RWPE2 (cell line): Measurements from ENCODE around the gene SIGLEC11.

Experiments used
- ATAC-seq: fragments of 200-7000 bp; cut with Tn5 transposase; 3 replicates; pipeline ENCODE4 v1.9.1; 2021; ENCODE audit warnings: low read depth
- DNase-seq: peaks from one replicate; pipeline ENCODE4 v3.0.0-alpha.2; 2020; ENCODE audit warnings: low spot score
- H3K27ac ChIP-seq: fragments of 450-650 bp; 2 replicates; pipeline ENCODE4 v1.5.1; 2017; ENCODE audit warnings: mild to moderate bottlenecking; ENCODE audit not compliant: poor library complexity, severe bottlenecking
- H3K27me3 ChIP-seq: fragments of 250-450 bp; sonication (Bioruptor Pico); 2 replicates; pipeline ENCODE4 v1.5.1; 2021; ENCODE audit warnings: mild to moderate bottlenecking, moderate library complexity; ENCODE audit not compliant: insufficient read depth, poor library complexity, severe bottlenecking
- H3K36me3 ChIP-seq: fragments of 250-450 bp; sonication (Bioruptor Pico); 2 replicates; pipeline ENCODE4 v1.5.1; 2020; ENCODE audit warnings: low read depth, mild to moderate bottlenecking, moderate library complexity
- H3K4me1 ChIP-seq: fragments of 250-450 bp; sonication (Bioruptor Pico); 2 replicates; pipeline ENCODE4 v1.5.1; 2021; ENCODE audit warnings: mild to moderate bottlenecking, moderate library complexity; ENCODE audit not compliant: insufficient read depth, poor library complexity, severe bottlenecking
- H3K4me3 ChIP-seq: fragments of 250-450 bp; sonication (Bioruptor Pico); 2 replicates; pipeline ENCODE4 v1.5.1; 2021; ENCODE audit warnings: mild to moderate bottlenecking, moderate library complexity; ENCODE audit not compliant: severe bottlenecking
- H3K9me3 ChIP-seq: fragments of 250-450 bp; sonication (Bioruptor Pico); 2 replicates; pipeline ENCODE4 v1.5.1; 2021; ENCODE audit warnings: mild to moderate bottlenecking, moderate library complexity; ENCODE audit not compliant: severe bottlenecking
- CTCF ChIP-seq: fragments of 450-650 bp; IDR thresholded peaks from one replicate; pipeline ENCODE4 v1.5.1; 2017; ENCODE audit warnings: mild to moderate bottlenecking, moderate library complexity; ENCODE audit not compliant: poor library complexity, severe bottlenecking

Gene SIGLEC11

GRCh38 chr19:49957262-49957915, 3.6 kb downstream of the SIGLEC11 start:
- H3K9me3 ChIP-seq, result peaks cover 3% of the 10 kb centered on the region
- no peaks in the 10 kb centered on the region for H3K36me3 ChIP-seq
- ATAC-seq, result no peak
- H3K27me3 ChIP-seq, result peaks cover 3% of the 10 kb centered on the region
- no peak overlapping the region for H3K27ac ChIP-seq
- no peaks in the 10 kb centered on the region for H3K4me1 ChIP-seq
- DNase-seq, result no peak
- no peak for TF ChIP-seq CTCF
- H3K4me3 ChIP-seq, result no peak overlapping the region

- Histone ChIP-seq H3K4me3 (no peak overlapping the region), H3K27me3 (peaks cover 3% of the 10 kb centered on the region), H3K9me3 (peaks cover 3% of the 10 kb centered on the region), H3K27ac (no peak overlapping the region), H3K36me3 (no peaks in the 10 kb centered on the region), H3K4me1 (no peaks in the 10 kb centered on the region)
- ATAC-seq, result no peak
- TF ChIP-seq CTCF, result no peak
- DNase-seq, result no peak
These were observed 4.9 kb downstream of the SIGLEC11 start for GRCh38 chr19:49956115-49956495.

GRCh38 chr19:49954933-49955332, 6.0 kb downstream of the SIGLEC11 start:
- ATAC-seq, result no peak
- H3K36me3 ChIP-seq, result no peaks in the 10 kb centered on the region
- no peak for TF ChIP-seq CTCF
- H3K27ac ChIP-seq, result no peak overlapping the region
- H3K9me3 ChIP-seq, result peaks cover 3% of the 10 kb centered on the region
- no peak overlapping the region for H3K4me3 ChIP-seq
- H3K4me1 ChIP-seq, result no peaks in the 10 kb centered on the region
- no peak for DNase-seq
- H3K27me3 ChIP-seq, result peaks cover 3% of the 10 kb centered on the region

- no peaks in the 10 kb centered on the region for H3K4me1 ChIP-seq
- TF ChIP-seq CTCF, result no peak
- H3K9me3 ChIP-seq, result peaks cover 3% of the 10 kb centered on the region
- H3K4me3 ChIP-seq, result no peak overlapping the region
- H3K27ac ChIP-seq, result no peak overlapping the region
- ATAC-seq (no peak), DNase-seq (no peak)
- H3K27me3 ChIP-seq, result peaks cover 3% of the 10 kb centered on the region
- H3K36me3 ChIP-seq, result no peaks in the 10 kb centered on the region
These were observed 6.7 kb downstream of the SIGLEC11 start for GRCh38 chr19:49954092-49954829.

GRCh38 chr19:49953416-49953815, 7.6 kb downstream of the SIGLEC11 start:
- TF ChIP-seq CTCF, result no peak
- H3K9me3 ChIP-seq, result peaks cover 3% of the 10 kb centered on the region
- DNase-seq (no peak), ATAC-seq (no peak)
- no peak overlapping the region for H3K4me3 ChIP-seq
- H3K4me1 ChIP-seq, result no peaks in the 10 kb centered on the region
- peaks cover 3% of the 10 kb centered on the region for H3K27me3 ChIP-seq
- no peaks in the 10 kb centered on the region for H3K36me3 ChIP-seq
- no peak overlapping the region for H3K27ac ChIP-seq
